WTC11 (cell line): ENCODE measurements around the gene DIDO1. TPM values are rescaled to one million over a fixed set of nuclear protein-coding genes. Genes with fewer than 3 reads are reported as not detected.

Experiments used
- ATAC-seq: fragments of 200-7000 bp; cut with Tn5 transposase; 2 replicates; pipeline ENCODE4 v1.10.0; 2021; ENCODE audit warnings: mild to moderate bottlenecking, moderate library complexity
- CTCF ChIA-PET: fragments of 300-600 bp; sonication (Branson Sonifier 250); formaldehyde crosslinking; loops from one replicate; lab custom pipeline; 2021; ENCODE audit warnings: antibody characterized with exemption; lab: Charles Lee
- POLR2A ChIA-PET: fragments of 350-600 bp; sonication (Branson Sonifier 250); formaldehyde crosslinking; loops from one replicate; lab custom pipeline; 2021; ENCODE audit warnings: antibody characterized with exemption; lab: Charles Lee
- DNase-seq: peaks from one replicate; pipeline ENCODE4 v3.0.0; 2021; ENCODE audit warnings: low spot score
- H3K27ac Mint-ChIP-seq: 2 replicates; pipeline ENCODE4 v1.8.0; 2021; ENCODE audit warnings: mixed read lengths
- H3K27me3 Mint-ChIP-seq: 2 replicates; pipeline ENCODE4 v1.8.0; 2021; ENCODE audit warnings: low read depth, mild to moderate bottlenecking, moderate library complexity, mixed read lengths
- H3K36me3 Mint-ChIP-seq: 2 replicates; pipeline ENCODE4 v1.8.0; 2021; ENCODE audit warnings: mixed read lengths
- H3K4me1 Mint-ChIP-seq: 2 replicates; pipeline ENCODE4 v1.8.0; 2022; ENCODE audit warnings: mixed read lengths
- H3K4me3 Mint-ChIP-seq: 2 replicates; pipeline ENCODE4 v1.8.0; 2021; ENCODE audit warnings: mild to moderate bottlenecking, moderate library complexity, mixed read lengths
- H3K9me3 Mint-ChIP-seq: 2 replicates; pipeline ENCODE4 v1.8.0; 2021; ENCODE audit warnings: mixed read lengths
- CREB1 ChIP-seq: sonication (generic); formaldehyde crosslinking; IDR thresholded peaks from 2 replicates; pipeline ENCODE4 v1.8.0; 2023; ENCODE audit warnings: mild to moderate bottlenecking, missing genetic modification reagents
- CREM ChIP-seq: sonication (generic); formaldehyde crosslinking; IDR thresholded peaks from 2 replicates; pipeline ENCODE4 v1.8.1; 2022; ENCODE audit warnings: mild to moderate bottlenecking, missing genetic modification reagents, moderate library complexity
- JUN ChIP-seq: sonication (generic); formaldehyde crosslinking; IDR thresholded peaks from 2 replicates; pipeline ENCODE4 v1.8.0; 2023; ENCODE audit warnings: mild to moderate bottlenecking, missing genetic modification reagents
- NR3C1 ChIP-seq: sonication (generic); formaldehyde crosslinking; conservative IDR thresholded peaks from 2 replicates; pipeline ENCODE4 v1.8.1; 2023; ENCODE audit warnings: low read depth, mild to moderate bottlenecking, missing genetic modification reagents
- OVOL2 ChIP-seq: fragments of 250-450 bp; sonication (Bioruptor Pico); IDR thresholded peaks from 2 replicates; pipeline ENCODE4 v1.9.0; 2021; ENCODE audit warnings: mild to moderate bottlenecking, borderline replicate concordance
- PRRX2 ChIP-seq: fragments of 250-450 bp; sonication (Bioruptor Pico); IDR thresholded peaks from 2 replicates; pipeline ENCODE4 v1.8.0; 2021; ENCODE audit warnings: mild to moderate bottlenecking
- SOX15 ChIP-seq: fragments of 250-450 bp; sonication (Bioruptor Pico); IDR thresholded peaks from 2 replicates; pipeline ENCODE4 v1.9.0; 2021; ENCODE audit warnings: mild to moderate bottlenecking
- SP1 ChIP-seq: sonication (generic); formaldehyde crosslinking; conservative IDR thresholded peaks from 2 replicates; pipeline ENCODE4 v1.8.1; 2022; ENCODE audit warnings: missing genetic modification reagents
- ZNF232 ChIP-seq: sonication (generic); formaldehyde crosslinking; IDR thresholded peaks from 2 replicates; pipeline ENCODE4 v1.8.0; 2022; ENCODE audit warnings: mild to moderate bottlenecking, missing genetic modification reagents
- ZNF416 ChIP-seq: fragments of 250-450 bp; sonication (Bioruptor Pico); IDR thresholded peaks from 2 replicates; pipeline ENCODE4 v1.9.0; 2021; ENCODE audit warnings: mild to moderate bottlenecking, inconsistent platforms
- ZNF423 ChIP-seq: fragments of 250-450 bp; sonication (Bioruptor Pico); IDR thresholded peaks from 2 replicates; pipeline ENCODE4 v2.1.2; 2022; ENCODE audit warnings: mild to moderate bottlenecking, moderate library complexity
- total RNA-seq: library from RNA; stranded (reverse); gene quantifications from 3 replicates; pipeline ENCODE4 v1.2.3, GENCODE V29; 2021
- TF ChIP-seq, protein P1 (sequence below): fragments of 250-450 bp; sonication (Bioruptor Pico); IDR thresholded peaks from 2 replicates; pipeline ENCODE4 v2.1.2; 2022; ENCODE audit warnings: mild to moderate bottlenecking, moderate library complexity
- TF ChIP-seq, protein P2 (sequence below): fragments of 200-600 bp; IDR thresholded peaks from 2 replicates; pipeline ENCODE4 v1.8.0; 2022; ENCODE audit warnings: antibody characterized with exemption
- TF ChIP-seq, protein P3 (sequence below): sonication (generic); formaldehyde crosslinking; IDR thresholded peaks from 2 replicates; pipeline ENCODE4 v1.8.1; 2023; ENCODE audit warnings: mild to moderate bottlenecking, missing genetic modification reagents, borderline replicate concordance
- TF ChIP-seq, protein P4 (sequence below): sonication (generic); formaldehyde crosslinking; IDR thresholded peaks from 2 replicates; pipeline ENCODE4 v1.8.0; 2023; ENCODE audit warnings: mild to moderate bottlenecking, missing genetic modification reagents
- TF ChIP-seq, protein P5 (sequence below): sonication (generic); formaldehyde crosslinking; IDR thresholded peaks from 2 replicates; pipeline ENCODE4 v1.8.1; 2022; ENCODE audit warnings: low read depth, missing genetic modification reagents, borderline replicate concordance

The DIDO1 gene
- total RNA-seq, 1 experiment from 2014 or later = 87.3 TPM

DNA sequence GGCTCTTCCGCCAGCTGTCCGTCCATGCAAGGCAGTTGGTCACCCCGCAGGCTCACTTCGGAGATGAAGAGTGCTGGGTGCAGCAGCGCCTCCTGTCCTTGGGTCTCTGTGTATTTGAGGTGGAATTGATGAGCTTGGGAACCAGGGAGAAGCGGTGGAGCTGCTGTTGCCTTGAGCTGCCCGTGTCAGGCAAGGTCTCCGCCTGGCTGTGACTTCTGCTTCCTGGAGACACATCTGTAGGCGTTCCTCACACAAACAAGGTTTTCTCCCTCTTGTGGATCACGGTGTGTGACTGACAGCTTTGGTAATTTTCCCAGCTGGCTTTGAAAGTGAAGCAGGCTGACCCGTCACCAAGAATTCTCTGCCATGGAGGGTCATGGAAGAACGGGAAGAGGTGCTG, 23.7 kb upstream of the DIDO1 start:
- ChIA-PET POLR2A (interaction anchor here (0.9 kb wide), 1 partner anchor 12 kb away, joined by 3 read pairs; the partner anchor contains the start of gene GID8), CTCF (interaction anchor here (0.5 to 2.4 kb wide), 15 partner anchors 11 to 88 kb away, joined by 3 to 14 read pairs (median 4); partner anchors contain the start of genes GID8 and TCFL5)
- Mint-ChIP-seq H3K27me3 (no peaks in the 10 kb centered on the region), H3K9me3 (no peaks in the 10 kb centered on the region), H3K4me3 (no peak overlapping the region), H3K36me3 (peaks cover 54% of the 10 kb centered on the region), H3K4me1 (peaks cover 17% of the 10 kb centered on the region), H3K27ac (peak overlapping the region; percentile 90)
- DNase-seq (no peak), ATAC-seq (no peak)
- no peak for TF ChIP-seq ZNF416 (CRISPR knock-in tag)
- TF ChIP-seq, protein P1, sequence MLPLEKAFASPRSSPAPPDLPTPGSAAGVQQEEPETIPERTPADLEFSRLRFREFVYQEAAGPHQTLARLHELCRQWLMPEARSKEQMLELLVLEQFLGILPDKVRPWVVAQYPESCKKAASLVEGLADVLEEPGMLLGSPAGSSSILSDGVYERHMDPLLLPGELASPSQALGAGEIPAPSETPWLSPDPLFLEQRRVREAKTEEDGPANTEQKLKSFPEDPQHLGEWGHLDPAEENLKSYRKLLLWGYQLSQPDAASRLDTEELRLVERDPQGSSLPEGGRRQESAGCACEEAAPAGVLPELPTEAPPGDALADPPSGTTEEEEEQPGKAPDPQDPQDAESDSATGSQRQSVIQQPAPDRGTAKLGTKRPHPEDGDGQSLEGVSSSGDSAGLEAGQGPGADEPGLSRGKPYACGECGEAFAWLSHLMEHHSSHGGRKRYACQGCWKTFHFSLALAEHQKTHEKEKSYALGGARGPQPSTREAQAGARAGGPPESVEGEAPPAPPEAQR = no peak
- no peak for TF ChIP-seq NR3C1 (CRISPR knock-in tag)
- TF ChIP-seq CREM (CRISPR knock-in tag) = no peak
- no peak for TF ChIP-seq SOX15 (CRISPR knock-in tag)
- no peak for TF ChIP-seq ZNF232
- TF ChIP-seq, protein P2, sequence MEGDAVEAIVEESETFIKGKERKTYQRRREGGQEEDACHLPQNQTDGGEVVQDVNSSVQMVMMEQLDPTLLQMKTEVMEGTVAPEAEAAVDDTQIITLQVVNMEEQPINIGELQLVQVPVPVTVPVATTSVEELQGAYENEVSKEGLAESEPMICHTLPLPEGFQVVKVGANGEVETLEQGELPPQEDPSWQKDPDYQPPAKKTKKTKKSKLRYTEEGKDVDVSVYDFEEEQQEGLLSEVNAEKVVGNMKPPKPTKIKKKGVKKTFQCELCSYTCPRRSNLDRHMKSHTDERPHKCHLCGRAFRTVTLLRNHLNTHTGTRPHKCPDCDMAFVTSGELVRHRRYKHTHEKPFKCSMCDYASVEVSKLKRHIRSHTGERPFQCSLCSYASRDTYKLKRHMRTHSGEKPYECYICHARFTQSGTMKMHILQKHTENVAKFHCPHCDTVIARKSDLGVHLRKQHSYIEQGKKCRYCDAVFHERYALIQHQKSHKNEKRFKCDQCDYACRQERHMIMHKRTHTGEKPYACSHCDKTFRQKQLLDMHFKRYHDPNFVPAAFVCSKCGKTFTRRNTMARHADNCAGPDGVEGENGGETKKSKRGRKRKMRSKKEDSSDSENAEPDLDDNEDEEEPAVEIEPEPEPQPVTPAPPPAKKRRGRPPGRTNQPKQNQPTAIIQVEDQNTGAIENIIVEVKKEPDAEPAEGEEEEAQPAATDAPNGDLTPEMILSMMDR = no peak
- no peak for TF ChIP-seq JUN (CRISPR knock-in tag)
- no peak for TF ChIP-seq CREB1
- TF ChIP-seq OVOL2 (CRISPR knock-in tag) = no peak
- TF ChIP-seq, protein P3, sequence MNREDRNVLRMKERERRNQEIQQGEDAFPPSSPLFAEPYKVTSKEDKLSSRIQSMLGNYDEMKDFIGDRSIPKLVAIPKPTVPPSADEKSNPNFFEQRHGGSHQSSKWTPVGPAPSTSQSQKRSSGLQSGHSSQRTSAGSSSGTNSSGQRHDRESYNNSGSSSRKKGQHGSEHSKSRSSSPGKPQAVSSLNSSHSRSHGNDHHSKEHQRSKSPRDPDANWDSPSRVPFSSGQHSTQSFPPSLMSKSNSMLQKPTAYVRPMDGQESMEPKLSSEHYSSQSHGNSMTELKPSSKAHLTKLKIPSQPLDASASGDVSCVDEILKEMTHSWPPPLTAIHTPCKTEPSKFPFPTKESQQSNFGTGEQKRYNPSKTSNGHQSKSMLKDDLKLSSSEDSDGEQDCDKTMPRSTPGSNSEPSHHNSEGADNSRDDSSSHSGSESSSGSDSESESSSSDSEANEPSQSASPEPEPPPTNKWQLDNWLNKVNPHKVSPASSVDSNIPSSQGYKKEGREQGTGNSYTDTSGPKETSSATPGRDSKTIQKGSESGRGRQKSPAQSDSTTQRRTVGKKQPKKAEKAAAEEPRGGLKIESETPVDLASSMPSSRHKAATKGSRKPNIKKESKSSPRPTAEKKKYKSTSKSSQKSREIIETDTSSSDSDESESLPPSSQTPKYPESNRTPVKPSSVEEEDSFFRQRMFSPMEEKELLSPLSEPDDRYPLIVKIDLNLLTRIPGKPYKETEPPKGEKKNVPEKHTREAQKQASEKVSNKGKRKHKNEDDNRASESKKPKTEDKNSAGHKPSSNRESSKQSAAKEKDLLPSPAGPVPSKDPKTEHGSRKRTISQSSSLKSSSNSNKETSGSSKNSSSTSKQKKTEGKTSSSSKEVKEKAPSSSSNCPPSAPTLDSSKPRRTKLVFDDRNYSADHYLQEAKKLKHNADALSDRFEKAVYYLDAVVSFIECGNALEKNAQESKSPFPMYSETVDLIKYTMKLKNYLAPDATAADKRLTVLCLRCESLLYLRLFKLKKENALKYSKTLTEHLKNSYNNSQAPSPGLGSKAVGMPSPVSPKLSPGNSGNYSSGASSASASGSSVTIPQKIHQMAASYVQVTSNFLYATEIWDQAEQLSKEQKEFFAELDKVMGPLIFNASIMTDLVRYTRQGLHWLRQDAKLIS = no peak
- TF ChIP-seq, protein P4, sequence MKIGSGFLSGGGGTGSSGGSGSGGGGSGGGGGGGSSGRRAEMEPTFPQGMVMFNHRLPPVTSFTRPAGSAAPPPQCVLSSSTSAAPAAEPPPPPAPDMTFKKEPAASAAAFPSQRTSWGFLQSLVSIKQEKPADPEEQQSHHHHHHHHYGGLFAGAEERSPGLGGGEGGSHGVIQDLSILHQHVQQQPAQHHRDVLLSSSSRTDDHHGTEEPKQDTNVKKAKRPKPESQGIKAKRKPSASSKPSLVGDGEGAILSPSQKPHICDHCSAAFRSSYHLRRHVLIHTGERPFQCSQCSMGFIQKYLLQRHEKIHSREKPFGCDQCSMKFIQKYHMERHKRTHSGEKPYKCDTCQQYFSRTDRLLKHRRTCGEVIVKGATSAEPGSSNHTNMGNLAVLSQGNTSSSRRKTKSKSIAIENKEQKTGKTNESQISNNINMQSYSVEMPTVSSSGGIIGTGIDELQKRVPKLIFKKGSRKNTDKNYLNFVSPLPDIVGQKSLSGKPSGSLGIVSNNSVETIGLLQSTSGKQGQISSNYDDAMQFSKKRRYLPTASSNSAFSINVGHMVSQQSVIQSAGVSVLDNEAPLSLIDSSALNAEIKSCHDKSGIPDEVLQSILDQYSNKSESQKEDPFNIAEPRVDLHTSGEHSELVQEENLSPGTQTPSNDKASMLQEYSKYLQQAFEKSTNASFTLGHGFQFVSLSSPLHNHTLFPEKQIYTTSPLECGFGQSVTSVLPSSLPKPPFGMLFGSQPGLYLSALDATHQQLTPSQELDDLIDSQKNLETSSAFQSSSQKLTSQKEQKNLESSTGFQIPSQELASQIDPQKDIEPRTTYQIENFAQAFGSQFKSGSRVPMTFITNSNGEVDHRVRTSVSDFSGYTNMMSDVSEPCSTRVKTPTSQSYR (CRISPR knock-in tag) = no peak
- no peak for TF ChIP-seq SP1 (CRISPR knock-in tag)
- no peak for TF ChIP-seq PRRX2 (CRISPR knock-in tag)
- no peak for TF ChIP-seq ZNF423
- TF ChIP-seq, protein P5, sequence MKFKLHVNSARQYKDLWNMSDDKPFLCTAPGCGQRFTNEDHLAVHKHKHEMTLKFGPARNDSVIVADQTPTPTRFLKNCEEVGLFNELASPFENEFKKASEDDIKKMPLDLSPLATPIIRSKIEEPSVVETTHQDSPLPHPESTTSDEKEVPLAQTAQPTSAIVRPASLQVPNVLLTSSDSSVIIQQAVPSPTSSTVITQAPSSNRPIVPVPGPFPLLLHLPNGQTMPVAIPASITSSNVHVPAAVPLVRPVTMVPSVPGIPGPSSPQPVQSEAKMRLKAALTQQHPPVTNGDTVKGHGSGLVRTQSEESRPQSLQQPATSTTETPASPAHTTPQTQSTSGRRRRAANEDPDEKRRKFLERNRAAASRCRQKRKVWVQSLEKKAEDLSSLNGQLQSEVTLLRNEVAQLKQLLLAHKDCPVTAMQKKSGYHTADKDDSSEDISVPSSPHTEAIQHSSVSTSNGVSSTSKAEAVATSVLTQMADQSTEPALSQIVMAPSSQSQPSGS (CRISPR knock-in tag) = no peak
